NCI-H2171 treated with DMSO at 0.1 percent for 48 hours (cell line): ENCODE results near the gene PRKAR2A.
"Not testable (repeated sequence)": the region's sequence is repeated elsewhere in the genome, so short reads cannot be mapped to it uniquely, and the experiment has no call there.

Experiments
- DNase-seq: peaks from one replicate; lab custom pipeline; 2025; lab: John Stamatoyannopoulos, UW

The PRKAR2A gene

DNA sequence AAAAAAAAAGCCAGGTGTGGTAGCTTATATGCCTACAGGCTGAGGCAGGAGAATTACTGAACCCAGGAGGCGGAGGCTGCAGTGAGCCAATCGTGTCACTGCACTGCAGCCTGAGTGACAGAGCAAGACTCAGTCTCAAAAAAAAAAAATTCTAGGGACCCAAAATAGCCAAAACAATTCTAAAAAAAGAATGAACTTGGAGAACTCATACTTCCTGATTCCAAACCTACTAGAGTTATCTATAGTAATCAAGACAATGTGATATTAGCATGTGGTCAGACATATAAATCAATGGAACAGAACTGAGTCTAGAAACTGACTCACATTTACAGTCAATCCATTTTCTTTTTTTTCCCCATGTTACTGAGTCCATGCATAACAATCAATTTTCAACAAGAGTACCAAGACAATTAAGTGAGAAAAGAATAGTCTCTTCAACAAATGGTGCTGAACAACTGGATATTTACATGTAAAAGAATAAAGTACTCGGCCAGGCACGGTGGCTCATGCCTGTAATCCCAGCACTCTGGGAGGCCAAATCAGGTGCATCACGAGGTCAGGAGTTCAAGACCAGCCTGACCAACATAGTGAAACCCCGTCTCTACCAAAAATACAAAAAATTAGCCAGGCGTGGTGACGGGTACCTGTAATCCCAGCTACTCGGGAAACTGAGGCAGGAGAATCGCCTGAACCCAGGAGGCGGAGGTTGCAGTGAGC is 11.9 kb downstream of the PRKAR2A start:
- no peak for DNase-seq

DNA sequence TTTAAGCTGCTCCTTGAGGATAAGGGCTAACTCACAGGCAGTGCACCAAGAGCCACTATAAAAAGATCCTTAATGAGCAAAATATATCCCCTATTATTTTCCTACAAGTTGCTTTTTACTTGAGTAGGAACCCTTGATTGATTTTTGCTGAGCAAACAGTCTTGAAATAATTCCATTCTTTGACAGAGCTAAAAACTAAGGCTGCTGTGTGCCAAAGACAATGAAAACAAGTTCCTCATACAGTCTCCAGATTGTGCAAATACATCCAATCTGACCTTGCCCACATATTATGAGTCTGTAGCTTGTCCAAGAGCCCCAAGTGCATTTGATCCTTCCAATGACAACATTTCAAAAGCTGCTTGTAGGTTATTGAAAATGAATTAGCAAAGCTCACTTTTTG is 15.0 kb downstream of the PRKAR2A start:
- no peak for DNase-seq

DNA sequence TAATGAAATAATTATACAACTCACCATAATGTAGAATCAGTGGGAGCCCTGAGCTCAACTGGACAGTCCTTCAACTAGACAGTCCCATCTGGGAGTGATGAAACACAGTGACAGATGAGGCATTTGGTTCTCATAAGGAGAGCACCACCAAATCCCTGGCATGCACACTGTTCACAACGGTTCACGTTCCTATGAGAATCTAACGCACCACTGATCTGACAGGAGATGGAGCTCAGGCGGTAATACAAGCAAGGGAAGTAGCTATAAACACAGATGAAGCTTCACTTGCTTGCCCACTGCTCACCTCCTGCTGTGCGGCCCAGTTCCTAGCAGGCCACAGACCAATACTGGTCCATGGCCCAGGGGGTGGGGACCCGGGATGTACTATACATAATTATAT is 17.0 kb downstream of the PRKAR2A start:
- no peak for DNase-seq

DNA sequence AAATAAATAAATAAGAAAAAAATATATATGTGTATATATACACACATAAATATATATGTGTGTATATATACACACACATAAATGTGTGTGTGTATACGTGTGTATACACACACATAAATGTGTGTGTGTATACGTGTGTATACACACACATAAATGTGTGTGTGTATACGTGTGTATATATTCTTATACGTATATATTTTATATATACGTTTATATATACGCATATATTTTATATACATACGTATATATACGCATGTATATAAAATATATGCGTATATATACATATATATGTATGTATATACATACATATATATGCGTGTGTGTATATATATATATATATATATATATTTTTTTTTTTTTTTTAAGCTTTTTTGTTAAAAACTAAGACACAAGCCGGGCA is 18.1 kb downstream of the PRKAR2A start:
- DNase-seq, result not testable (repeated sequence)

DNA sequence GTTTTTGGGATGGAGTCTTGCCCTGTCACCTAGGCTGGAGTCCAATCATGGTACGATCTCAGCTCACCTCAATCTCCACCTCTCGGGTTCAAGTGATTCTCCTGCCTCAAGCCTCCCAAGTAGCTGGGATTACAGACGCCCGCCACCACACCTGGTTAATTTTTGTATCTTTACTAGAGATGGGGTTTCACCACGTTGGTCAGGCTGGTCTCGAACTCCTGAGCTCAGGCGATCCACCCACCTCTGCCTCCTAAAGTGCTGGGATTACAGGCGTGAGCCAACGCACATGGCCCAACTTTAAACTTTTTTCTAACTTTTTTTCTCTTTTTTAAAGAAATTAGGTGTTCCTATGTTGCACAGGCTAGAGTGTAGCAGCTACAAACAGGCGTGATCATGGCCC is 19.8 kb downstream of the PRKAR2A start:
- DNase-seq, result not testable (repeated sequence)

DNA sequence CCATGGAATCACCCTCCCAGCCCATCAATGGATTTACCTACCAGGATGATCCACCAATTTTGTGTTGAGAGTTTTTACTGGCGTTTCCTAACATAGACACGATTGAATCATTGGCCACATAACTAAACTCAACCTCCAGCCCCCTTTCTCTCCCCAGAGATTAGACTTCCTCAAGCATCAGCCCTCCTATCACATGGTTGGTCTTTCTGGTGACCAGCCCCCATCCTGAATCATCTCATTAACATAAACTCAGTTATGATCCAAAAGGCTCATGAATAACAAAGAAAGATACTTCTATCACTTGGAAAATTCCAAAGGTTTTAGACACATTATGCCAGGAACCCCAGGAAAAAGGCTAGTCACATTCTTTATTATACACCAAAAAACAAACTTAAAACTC is 21.2 kb downstream of the PRKAR2A start:
- DNase-seq, result no peak

DNA sequence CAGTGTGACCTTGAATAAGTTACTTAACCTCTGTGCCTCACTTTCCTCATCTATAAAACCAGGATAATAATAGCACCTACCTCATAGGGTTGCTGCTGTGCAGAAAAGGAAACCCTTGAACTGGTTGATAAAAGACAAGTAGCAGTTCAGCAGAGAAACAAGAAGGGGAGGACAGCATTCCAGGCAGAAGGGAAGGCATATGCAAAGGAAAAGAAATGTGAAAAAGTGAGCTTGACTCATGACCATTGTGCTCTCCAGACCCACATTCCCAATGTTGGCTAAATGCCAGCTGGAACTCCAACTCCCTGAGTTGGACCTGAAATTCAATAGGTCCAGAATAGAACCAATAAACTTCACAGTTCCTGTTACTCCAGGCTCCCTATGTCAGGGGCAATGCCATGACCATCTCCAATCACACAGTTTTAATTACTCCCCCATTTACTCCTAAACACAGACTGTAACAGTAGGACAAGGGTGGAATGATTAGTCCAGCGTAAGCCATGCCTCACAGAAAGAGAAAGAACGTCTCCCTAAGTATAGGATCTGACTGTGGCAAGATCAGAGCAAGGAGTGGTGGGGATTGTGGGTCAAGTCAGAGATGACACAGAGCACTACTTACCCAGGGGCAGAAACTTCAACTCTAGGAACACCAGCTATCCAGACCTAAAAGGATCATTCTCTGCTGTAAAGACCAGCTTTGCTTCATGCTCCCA is 26.9 kb downstream of the PRKAR2A start:
- no peak for DNase-seq

DNA sequence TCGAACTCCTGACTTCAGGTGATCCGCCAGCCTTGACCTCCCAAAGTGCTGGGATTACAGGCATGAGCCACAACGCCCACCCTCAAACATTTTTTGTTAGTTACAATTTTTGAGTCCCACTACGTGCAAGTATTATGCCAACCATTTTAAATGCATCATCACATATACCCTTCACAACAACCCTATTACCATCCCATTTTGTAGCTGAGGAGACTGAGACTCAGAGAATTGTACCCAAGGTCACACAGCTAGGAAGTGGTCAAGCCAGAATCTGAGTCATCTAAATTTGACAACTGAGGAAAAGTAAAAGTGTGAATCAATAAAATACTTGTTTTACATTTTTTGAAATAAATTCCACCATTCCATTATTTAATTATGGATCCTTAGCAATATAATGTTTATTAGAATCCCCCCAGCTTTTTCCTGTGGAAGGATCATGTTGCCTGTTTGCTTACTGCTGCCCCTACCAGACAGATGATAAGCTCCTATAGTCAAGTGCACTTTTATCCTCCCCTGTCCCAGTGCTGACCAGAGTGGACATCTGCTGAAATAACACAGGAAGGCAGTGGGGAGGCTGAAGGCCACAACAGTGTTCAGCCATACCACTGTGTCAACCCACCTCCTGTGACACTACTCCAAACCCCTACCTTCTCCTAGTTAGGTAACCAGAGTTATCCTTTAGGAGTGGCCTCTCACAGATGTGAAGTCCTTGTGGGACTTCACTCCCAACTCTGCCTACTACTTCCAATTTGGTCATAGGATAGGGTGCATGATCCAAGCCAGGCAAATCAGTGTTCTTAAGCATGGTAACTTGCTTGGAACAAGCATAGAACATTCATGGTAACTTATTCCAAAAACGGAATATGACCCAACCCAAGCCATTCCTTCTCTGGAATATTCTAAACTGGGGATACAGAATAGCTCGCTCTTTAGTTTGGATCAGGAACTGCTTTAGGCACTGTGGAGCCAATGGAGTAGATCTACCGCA is 28.1 kb downstream of the PRKAR2A start:
- no peak for DNase-seq

DNA sequence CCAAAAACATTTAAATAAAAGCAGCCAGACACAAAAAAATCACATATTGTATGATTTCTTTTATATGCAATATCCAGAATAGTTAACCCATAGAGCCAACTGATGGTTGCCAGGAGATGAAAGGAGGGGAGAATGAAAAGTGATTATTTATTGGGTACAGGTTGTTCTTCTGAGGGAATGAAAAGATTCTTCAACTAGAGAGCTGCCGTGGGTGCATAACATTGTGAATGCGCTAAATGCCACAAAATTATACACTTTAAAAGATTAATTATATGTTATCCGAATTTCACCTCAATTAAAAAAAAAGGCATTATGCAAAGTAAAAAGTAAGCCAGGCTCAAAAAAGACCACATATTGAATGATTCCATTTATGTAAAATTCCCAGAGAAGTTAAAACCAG is 36.1 kb downstream of the PRKAR2A start:
- DNase-seq, result no peak

DNA sequence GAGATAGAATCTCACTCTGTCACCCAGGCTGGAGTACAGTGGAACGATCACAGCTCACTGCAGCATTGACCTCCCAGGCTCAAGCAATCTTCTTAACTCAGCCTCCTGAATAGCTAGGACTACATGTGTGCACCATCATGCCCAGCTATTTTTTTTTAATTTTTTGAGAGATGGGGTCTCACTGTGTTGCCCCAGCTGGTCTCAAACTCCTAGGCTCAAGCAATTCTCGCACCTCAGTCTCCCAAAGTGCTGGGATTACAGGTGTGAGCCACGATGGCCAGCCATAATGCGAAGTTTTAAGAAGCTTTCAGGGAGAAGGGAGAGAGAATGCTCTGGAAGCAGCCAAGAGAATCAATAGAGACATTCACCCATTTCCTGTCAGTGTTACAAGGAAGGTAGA is 42.7 kb downstream of the PRKAR2A start:
- DNase-seq, result no peak

DNA sequence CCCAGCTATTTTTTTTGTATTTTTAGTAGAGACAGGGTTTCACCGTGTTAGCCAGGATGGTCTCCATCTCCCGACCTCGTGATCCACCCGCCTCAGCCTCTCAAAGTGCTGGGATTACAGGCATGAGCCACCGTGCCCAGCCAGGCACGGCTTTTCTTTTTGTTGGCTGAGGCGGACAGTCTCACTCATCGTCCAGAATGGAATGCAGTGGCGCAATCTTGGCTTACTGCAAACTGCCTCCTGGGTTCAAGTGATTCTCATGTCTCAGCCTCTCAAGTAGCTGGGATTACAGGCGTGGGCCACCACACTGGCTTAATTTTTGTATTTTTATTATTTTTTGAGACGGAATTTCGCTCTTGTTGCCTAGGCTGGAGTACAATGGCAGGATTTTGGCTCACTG is 46.8 kb downstream of the PRKAR2A start:
- not testable (repeated sequence) for DNase-seq

DNA sequence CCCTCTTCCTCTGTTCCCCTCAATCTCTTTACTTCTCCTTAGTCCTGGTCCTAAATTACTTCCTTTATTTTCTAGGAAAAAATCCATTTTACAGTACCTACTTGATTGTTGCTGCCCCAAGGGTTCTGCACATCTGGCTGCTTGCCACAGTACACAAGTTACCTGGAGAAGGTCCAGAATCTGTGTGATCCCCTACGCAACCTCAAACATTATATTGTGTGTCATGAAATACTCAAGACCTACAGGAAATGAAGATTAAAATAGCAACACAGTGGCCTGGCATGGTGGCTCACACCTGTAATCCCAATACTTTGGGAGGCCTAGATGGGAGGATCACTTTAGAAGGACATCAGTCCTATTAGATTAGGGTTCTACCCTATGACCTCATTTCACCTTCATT is 48.7 kb downstream of the PRKAR2A start:
- no peak for DNase-seq

DNA sequence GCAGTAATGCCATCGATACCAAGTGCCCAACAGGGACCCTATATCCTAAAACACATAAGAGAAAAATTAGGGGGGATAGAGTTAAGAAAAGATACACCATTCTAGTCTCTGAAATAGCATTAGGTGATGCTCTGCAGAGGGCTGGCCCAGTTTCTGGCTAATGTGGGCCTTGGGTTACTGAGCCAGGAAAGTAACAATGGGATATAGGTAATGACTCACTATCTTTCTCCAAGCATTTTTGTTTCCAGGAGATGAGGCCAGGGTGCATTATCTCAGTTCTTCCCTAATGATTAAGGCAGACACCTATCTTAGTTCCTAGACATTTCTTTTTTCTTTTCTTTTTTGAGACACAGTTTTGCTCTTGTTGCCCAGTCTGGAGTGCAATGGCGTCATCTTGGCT is 50.0 kb downstream of the PRKAR2A start:
- DNase-seq, result no peak

DNA sequence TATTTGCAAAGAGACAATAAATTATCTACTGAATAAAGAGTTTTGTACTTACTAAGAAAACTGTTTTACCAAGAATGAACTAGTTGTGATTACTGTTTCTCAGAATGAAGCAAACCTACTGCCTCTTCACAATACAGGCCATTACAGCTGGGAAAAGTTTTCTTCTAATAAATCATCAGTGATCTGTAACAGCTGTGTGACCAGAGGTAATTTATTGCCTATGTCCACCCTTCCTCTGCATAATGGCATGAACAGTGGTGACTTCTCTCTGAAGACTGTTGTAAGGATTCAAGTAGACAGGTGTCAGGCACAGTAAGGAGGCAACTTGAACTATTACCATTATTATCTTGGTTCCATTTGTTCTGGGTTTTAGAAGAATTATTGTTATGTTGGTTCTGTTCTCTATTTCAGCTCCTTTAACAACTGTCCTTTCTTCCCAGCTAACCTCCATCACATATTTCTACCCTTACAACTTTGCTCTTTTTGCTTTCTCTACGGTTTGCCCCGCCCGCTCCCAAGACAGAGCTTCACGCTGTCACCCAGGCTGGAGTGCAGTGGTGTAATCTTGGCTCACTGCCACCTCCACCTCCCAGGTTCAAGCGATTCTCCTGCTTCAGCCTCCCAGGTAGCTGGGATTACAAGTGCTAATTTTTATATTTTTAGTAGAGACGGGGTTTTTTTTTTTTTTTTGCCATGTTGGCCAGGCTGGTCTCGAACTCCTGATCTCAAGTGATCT is 51.5 kb downstream of the PRKAR2A start:
- DNase-seq, result no peak

DNA sequence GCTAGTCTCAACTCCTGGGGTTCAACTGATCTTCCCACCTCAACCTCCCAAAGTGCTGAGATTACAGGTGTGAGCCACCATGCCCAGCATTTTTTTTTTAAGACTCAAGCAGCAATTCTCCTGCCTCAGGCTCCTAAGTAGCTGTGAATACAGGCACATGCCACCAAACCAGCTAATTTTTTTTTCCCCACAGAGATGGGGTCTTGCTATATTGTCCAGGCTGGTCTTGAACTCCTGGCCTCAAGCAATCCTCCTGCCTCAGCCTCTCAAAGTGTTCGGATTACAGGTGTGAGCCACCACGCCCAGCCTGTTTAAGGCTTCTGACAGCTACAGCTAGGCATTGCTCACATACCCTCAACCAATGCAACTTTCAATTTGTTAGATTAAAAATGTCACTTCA is 54.2 kb downstream of the PRKAR2A start:
- DNase-seq, result not testable (repeated sequence)

DNA sequence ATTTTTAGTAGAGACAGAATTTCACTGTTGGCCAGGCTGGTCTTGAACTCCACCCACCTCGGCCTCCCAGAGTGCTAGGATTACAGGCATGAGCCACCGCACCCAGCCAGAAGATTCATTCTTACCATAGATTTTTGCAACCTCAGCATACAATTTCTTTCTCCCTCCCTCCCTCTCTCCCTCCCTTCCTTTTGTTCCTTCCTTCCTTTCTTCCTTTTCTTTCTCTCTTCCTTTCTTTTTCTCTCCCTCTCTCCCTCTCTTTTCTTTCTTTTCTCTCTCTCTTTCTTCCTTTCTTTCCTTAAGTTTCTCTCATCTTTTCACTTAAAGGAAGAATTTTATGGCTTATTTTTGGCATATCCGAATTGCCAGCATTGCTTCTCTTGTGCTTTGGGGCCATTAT is 58.0 kb downstream of the PRKAR2A start:
- DNase-seq, result no peak

DNA sequence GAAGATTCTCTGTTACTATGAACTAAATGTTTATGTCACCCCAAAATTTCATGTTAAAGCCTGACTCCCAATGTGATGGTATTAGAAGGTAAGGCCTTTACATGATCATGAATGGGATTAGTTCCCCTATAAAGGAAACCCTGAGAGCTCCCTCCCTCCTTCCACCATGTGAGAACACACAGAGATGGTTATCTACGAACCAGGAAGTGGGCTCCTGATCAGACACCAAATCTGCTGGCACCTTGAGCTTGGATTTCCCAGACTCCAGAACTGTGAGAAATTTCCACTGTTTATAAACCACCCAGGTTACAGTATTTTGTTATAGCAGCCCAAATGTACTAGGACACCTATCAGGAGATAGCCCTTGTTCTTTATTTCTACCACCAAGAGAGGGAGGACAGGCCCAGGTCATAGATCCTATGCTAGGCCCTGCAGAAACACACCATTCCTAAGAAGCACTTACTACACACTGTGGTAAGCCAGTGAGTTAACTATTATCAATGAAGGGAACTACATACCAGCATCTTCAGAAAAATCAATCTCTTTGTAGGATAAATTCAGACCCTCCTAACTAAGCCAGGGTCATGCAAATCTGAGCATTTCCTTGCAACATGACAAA is 59.0 kb downstream of the PRKAR2A start:
- DNase-seq, result no peak

DNA sequence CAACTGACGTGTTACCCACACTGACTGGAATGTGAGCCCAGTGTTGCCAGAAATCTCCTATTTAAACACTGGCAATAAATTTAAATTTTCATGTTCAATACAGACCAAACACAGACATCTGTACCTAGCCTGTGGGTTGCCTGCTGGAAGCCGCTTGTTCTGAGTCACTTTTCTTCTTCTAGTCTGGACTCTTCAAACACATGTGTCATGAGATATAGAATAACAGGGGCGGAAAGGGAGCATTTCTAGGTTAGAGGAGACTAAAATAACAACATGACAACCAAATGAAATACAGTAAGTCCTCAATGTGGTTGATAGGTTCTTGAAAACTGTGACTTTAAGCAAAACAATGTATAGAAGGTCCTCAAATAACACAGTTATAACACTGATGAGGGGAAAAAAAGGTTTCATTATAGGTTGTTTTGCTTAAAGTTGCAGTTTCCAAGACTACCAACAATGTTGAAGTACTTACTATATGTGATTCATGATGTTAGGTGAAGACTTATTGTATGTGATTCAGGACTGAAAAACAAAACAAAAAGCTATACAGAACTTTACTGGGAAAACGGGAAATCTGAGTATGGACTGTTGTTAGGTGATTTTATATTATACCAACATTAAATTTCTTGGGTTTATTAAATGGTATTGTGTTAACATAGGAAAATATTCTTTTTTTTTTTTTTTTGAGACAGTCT is 63.1 kb downstream of the PRKAR2A start:
- DNase-seq, result no peak

DNA sequence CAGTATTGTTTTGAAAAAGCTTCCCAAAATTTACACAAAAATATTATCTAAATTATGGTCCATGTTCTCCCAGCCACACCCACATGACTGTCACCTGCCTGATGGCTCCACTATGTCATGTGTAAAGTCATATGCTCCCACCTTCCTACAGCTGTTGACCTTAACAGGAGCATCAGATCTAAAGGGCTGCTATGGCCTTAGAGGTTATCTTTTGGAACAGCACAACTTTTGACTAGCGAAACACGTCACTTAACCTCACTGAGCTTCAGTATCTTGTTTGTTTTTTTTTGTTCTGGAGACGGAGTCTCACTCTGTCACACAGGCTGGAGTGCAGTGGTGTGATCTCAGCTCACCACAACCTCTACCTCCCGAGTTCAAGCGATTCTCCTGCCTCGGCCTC is 64.4 kb downstream of the PRKAR2A start:
- no peak for DNase-seq

DNA sequence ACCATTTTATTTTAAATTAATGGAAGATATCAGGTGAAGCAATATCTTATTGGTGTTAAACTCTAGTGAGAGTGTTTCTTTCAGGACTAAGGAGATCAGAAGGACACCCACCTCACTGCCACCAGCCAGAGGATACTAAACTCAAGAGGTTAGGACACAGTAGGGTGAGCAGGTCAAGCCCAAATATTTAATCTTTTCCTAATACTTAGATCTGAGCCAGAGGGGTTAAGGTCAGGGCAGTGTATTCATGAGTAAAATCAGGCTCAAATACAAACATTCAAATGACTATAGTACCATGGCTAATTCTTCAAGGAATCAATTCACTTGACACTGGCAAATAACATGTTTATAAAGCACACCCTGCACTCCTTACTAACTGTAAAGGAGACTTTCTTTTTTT is 65.6 kb downstream of the PRKAR2A start:
- no peak for DNase-seq

DNA sequence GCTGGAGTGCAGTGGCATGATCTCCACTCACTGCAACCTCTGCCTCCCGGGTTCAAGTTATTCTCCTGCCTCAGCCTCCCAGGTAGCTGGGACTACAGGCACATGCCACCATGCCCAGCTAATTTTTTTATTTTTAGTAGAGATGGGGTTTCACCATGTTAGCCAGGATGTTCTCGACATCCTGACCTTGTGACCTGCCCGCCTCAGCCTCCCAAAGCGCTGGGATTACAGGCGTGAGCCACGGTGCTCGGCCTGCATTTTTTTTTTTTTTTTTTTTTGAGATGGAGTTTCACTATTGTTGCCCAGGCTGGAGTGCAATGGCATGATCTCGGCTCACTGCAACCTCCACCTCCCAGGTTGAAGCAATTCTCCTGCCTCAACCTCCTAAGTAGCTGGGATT is 69.1 kb downstream of the PRKAR2A start:
- not testable (repeated sequence) for DNase-seq
